Lower leg skin (tissue), 3 donors: ENCODE measurements around the gene ANKRD34C.
"Not testable (repeated sequence)": the region's sequence is repeated elsewhere in the genome, so short reads cannot be mapped to it uniquely, and the experiment has no call there.

ENCODE experiments used
- POLR2A ChIP-seq, 2 donors: fragments of 450-650 bp; IDR thresholded peaks; one replicate each; pipeline ENCODE4 v1.6.1; 2016 to 2017; ENCODE audit warnings: antibody characterized with exemption in 2 of 2, mild to moderate bottlenecking in 1 of 2, moderate library complexity in 1 of 2
- TF ChIP-seq, protein P1 (sequence below), 3 donors: fragments of 450-650 bp; IDR thresholded peaks; one replicate each; pipeline ENCODE4 v1.5.1; 2016; ENCODE audit warnings: antibody characterized with exemption in 3 of 3, mild to moderate bottlenecking in 3 of 3, moderate library complexity in 2 of 3

DNA sequence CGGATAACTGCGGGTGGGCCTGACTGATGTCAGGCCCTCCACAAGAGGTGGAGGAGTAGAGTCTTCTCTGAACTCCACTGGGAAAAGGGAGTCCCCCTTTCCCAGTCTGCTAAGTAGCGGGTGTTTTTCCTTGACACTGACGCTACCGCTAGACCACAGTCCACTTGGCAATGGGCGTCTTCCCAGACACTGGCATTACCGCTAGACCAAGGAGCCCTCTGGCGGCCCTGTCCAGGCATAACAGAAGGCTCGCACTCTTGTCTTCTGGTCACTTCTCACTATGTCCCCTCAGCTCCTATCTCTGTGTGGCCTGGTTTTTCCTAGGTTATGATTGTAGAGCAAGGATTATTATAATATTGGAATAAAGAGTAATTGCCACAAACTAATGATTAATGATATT, 37.5 kb downstream of the ANKRD34C start:
- TF ChIP-seq, protein P1, sequence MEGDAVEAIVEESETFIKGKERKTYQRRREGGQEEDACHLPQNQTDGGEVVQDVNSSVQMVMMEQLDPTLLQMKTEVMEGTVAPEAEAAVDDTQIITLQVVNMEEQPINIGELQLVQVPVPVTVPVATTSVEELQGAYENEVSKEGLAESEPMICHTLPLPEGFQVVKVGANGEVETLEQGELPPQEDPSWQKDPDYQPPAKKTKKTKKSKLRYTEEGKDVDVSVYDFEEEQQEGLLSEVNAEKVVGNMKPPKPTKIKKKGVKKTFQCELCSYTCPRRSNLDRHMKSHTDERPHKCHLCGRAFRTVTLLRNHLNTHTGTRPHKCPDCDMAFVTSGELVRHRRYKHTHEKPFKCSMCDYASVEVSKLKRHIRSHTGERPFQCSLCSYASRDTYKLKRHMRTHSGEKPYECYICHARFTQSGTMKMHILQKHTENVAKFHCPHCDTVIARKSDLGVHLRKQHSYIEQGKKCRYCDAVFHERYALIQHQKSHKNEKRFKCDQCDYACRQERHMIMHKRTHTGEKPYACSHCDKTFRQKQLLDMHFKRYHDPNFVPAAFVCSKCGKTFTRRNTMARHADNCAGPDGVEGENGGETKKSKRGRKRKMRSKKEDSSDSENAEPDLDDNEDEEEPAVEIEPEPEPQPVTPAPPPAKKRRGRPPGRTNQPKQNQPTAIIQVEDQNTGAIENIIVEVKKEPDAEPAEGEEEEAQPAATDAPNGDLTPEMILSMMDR (IDR thresholded peaks at IDR 0.05): not testable (repeated sequence)
- not testable (repeated sequence) for TF ChIP-seq POLR2A (IDR thresholded peaks at IDR 0.05)
